Effector memory CD4-positive, alpha-beta T cell (primary cell): ENCODE results near the gene IL1RAPL2.
"Not testable (repeated sequence)": the region's sequence is repeated elsewhere in the genome, so short reads cannot be mapped to it uniquely, and the experiment has no call there.

Experiments used
- DNase-seq, 3 donors: peaks; one replicate each; pipeline ENCODE4 v3.0.0-alpha.2; 2020
- H3K27ac ChIP-seq: 2 replicates; pipeline ENCODE4 v1.7.0; 2013; ENCODE audit warnings: mild to moderate bottlenecking, low read length, moderate library complexity; ENCODE audit not compliant: insufficient read depth, poor library complexity, severe bottlenecking
- H3K27me3 ChIP-seq: replicated peaks from 2 replicates; pipeline ENCODE4 v1.7.0; 2013; ENCODE audit warnings: mild to moderate bottlenecking, low read length; ENCODE audit not compliant: insufficient read depth, control insufficient read depth, poor library complexity, severe bottlenecking
- H3K36me3 ChIP-seq: 2 replicates; pipeline ENCODE4 v1.7.0; 2013; ENCODE audit warnings: mild to moderate bottlenecking, low read length, moderate library complexity; ENCODE audit not compliant: control insufficient read depth, insufficient read depth
- H3K4me1 ChIP-seq: 2 replicates; pipeline ENCODE4 v1.7.0; 2013; ENCODE audit warnings: low read length, mild to moderate bottlenecking; ENCODE audit not compliant: control insufficient read depth, insufficient read depth, poor library complexity, severe bottlenecking
- H3K4me3 ChIP-seq: 2 replicates; pipeline ENCODE4 v1.7.0; 2013; ENCODE audit warnings: low read length, low read depth, mild to moderate bottlenecking; ENCODE audit not compliant: insufficient read depth, poor library complexity, severe bottlenecking
- H3K9me3 ChIP-seq: 2 replicates; pipeline ENCODE4 v1.7.0; 2013; ENCODE audit warnings: mild to moderate bottlenecking, low read length, moderate library complexity; ENCODE audit not compliant: control insufficient read depth

IL1RAPL2 gene

DNA sequence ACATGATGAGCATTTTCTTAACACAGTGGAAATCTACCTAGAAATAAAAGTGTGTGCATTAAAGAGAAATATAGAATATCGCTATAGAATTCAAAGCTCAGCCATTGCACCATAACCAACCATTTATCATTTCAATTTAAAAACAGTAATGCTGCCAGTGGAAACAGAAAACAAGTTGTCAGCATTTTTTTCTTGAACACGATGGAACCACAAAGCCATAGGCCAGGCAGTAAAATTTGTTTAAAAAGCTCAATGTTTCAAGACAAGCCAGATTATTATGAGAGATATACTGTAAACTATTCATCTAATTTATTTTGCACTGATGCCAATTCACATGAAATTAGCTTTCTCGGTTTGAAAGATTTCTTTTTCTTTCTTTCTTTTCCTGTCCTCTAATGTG, 1209.7 kb downstream of the IL1RAPL2 start:
- Histone ChIP-seq H3K27me3 (no peaks in the 10 kb centered on the region), H3K4me1 (no peaks in the 10 kb centered on the region), H3K4me3 (no peak overlapping the region), H3K9me3 (no peaks in the 10 kb centered on the region), H3K36me3 (no peaks in the 10 kb centered on the region), H3K27ac (no peak overlapping the region)
- no peak for DNase-seq

DNA sequence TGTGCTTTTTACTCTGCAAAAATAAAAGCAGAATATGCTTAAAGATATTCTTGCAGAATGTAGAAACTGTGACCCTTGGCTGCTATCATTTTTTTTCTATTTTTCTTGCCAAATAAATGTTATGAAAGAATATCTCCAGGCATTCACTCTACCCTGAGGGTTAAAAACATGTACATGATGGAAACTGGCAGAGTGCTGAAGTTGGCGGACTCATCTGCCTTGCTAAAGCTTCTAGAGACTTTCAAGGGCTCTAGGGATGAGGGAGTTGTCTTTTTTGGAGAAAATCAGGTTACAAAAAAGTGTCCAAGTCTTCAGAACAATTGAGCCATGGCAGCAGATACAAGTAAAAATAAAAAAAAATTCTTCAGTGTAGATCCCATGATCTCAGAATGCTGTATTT, 1215.8 kb downstream of the IL1RAPL2 start:
- DNase-seq, result no peak
- no peaks in the 10 kb centered on the region for H3K9me3 ChIP-seq
- H3K27ac ChIP-seq, result no peak overlapping the region
- H3K4me1 ChIP-seq, result no peaks in the 10 kb centered on the region
- no peak overlapping the region for H3K4me3 ChIP-seq
- H3K36me3 ChIP-seq, result no peaks in the 10 kb centered on the region
- H3K27me3 ChIP-seq, result no peaks in the 10 kb centered on the region

DNA sequence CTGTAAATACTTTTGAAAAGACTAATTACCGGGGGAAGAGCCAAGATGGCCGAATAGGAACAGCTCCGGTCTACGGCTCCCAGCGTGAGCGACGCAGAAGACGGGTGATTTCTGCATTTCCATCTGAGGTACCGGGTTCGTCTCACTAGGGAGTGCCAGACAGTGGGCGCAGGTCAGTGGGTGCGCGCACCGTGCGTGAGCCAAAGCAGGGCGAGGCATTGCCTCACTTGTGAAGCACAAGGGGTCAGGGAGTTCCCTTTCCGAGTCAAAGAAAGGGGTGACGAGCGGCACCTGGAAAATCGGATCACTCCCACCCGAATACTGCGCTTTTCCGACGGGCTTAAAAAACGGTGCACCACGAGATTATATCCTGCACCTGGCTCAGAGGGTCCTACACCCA, 1230.9 kb downstream of the IL1RAPL2 start:
- H3K27ac ChIP-seq, H3K27me3 ChIP-seq, H3K4me1 ChIP-seq, H3K36me3 ChIP-seq, H3K4me3 ChIP-seq, H3K9me3 ChIP-seq, DNase-seq: not testable (repeated sequence)

DNA sequence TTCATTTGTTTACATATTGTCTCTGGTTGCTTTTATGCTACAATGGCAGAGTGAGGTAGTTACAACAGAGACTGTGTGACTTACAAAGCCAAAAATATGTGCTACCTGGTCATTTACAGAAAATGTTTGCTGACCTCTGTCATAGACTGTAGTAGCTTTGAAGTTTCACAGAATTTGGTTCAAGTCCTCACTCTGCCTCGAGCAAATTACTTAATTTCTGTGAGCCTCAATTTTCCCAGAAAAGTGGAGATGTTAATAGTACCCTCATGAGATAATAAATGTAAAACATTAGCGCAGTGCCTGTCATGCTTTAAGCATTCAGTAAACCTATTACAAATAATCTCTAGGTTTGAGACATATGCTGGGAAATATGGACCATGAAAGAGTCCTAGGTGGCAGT, 1237.9 kb downstream of the IL1RAPL2 start:
- Histone ChIP-seq H3K4me1 (no peaks in the 10 kb centered on the region), H3K27ac (no peak overlapping the region), H3K36me3 (no peaks in the 10 kb centered on the region), H3K9me3 (no peaks in the 10 kb centered on the region), H3K27me3 (no peaks in the 10 kb centered on the region), H3K4me3 (no peak overlapping the region)
- DNase-seq, result no peak

DNA sequence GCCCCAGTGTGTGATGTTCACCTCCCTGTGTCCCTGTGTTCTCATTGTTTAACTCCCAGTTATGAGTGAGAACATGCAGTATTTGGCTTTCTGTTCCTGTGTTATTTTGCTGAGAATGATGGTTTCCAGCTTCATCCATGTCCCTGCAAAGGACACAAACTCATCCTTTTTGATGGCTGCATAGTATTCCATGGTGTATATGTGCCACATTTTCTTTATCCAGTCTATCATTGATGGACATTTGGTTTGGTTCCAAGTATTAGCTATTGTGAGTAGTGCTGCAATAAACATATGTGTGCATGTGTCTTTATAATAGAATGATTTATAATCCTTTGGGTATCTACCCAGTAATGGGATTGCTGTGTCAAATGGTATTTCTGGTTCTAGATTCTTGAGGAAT, 1239.7 kb downstream of the IL1RAPL2 start:
- H3K27ac ChIP-seq, H3K27me3 ChIP-seq, H3K4me3 ChIP-seq, H3K36me3 ChIP-seq, H3K4me1 ChIP-seq, H3K9me3 ChIP-seq, DNase-seq: not testable (repeated sequence)

DNA sequence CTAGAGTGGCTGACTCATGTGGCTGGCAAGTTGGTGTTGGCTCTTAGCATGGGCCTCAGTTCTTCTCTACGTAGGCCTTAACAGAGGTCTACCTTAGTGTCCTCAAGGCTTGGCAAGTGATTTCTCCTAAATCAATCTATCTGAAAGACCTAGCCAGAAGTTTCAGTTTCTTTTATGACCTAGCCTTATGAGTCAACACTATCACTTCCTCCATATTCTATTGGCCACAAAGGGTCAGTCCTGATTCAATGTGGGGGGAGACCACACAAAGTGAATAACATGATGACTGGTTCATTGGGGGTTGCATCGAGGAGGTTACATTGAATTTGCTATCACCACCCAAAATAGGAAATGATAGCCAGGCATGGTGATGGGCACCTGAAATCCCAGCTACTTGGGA, 1250.5 kb downstream of the IL1RAPL2 start:
- Histone ChIP-seq H3K27ac (no peak overlapping the region), H3K27me3 (no peaks in the 10 kb centered on the region), H3K4me1 (no peaks in the 10 kb centered on the region), H3K36me3 (no peaks in the 10 kb centered on the region), H3K9me3 (no peaks in the 10 kb centered on the region), H3K4me3 (no peak overlapping the region)
- DNase-seq, result no peak
